ENCODE measurements around the gene ACP5.
A peak's percentile ranks its signal among the peaks of the same experiment; 100 is the strongest.
"Not testable (repeated sequence)": the region's sequence is repeated elsewhere in the genome, so short reads cannot be mapped to it uniquely, and the experiment has no call there.

The ACP5 gene

DNA sequence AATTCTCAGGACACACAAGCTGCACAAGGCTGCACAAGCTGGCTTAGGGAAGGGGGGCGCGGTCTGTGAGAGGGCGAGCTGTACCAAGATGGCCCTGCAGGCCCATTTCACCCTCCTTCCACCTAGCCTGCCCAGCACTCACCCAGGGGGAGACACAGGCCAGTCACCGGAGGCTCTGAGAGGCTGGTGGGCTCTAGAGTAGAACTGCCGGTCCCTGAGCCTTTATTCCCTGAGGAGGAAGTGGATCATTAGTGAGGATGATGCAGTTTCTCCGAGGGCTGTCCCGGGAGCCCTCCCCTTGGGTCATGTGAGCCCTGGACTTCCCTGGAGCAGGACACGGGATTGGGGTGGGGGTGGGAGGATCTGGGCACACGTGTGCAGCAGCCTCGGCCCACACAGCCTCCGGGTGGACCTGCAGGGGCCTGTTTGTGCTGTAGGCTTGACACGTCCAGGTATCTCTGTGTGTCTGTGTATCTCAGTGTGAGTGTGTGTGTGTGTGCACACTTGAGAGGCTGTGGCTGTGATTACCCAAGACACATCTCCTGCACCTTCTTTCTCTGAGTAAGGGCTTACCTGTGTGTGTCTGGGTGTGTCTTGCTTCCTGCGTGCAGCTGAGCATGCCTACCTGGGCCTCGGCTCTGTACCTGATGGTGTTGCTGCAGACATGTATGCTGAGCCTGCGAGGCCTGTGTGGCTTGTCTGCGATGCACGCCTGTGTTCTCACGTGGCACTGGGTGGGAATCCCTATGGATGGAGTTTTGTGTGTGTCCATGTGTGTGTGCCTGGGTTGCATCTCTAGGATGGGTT is at the start of gene ACP5:
TSS of gene ACP5 (minus strand) at position 195 of the 807 bp plus-strand sequence. CDS start 328 bp downstream, outside the sequence.
- Mint-ChIP-seq H3K4me3 (peak within 1 kb of the TSS; percentile 71), H3K27ac (no peak within 1 kb of the TSS), H3K36me3 (peaks cover 7% of the 10 kb centered on the region), H3K9me3 (no peaks in the 10 kb centered on the region), H3K4me1 (peaks cover 22% of the 10 kb centered on the region)
- no peak for DNase-seq (ENCODE audit: low spot score in 2 of 2)
- ATAC-seq: no peak

DNA sequence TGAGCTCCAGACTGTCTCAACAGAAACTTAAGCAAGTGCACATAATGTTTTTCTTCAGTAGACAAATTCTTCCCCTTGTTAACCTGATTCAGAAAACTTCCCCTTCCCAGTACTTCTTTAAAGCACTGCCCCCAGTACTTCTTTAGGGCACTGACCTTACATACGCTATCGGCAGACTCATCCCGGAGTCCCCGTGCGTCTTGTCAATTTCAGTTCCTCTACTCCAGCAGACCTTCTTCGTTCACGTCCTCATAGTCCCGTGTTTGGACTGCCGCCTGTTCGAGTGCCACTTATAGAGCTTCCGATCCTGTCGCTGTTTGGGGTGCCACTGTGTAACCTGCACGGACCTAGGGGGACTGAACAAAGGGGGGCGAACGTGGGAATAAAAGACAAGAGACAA is 48.8 kb upstream of the ACP5 start:
- Mint-ChIP-seq H3K27ac (no peak overlapping the region), H3K9me3 (peaks cover 7% of the 10 kb centered on the region), H3K4me1 (peaks cover 5% of the 10 kb centered on the region), H3K36me3 (peaks cover 2% of the 10 kb centered on the region), H3K4me3 (no peak overlapping the region)
- DNase-seq (ENCODE audit: low spot score in 2 of 2) (no peak), ATAC-seq (no peak)

DNA sequence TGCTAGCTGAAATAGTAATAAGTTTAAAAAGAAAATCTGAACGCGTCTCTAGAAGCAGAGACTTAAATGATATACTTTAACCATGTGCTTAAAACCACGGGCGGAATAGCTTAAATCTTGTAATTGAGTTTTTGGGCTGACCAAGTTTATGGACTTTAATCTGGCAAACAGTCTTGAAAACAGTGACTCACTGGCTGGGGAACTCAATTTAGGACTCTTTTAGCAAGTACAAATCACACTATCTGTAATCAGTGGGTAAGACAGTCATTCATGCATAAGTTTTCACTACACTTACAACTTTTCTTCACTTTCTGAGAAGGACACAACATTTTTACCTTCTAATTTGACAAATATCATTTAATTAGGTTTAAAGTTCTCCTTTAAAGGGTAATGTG is 46.6 kb upstream of the ACP5 start:
- peaks cover 5% of the 10 kb centered on the region for H3K9me3 Mint-ChIP-seq
- no peak overlapping the region for H3K27ac Mint-ChIP-seq
- peak overlapping the region; percentile 50 for H3K4me3 Mint-ChIP-seq
- ATAC-seq (peak; percentile 60), DNase-seq (ENCODE audit: low spot score in 2 of 2) (no peak)
- peaks cover 5% of the 10 kb centered on the region for H3K4me1 Mint-ChIP-seq
- H3K36me3 Mint-ChIP-seq: peaks cover 12% of the 10 kb centered on the region

DNA sequence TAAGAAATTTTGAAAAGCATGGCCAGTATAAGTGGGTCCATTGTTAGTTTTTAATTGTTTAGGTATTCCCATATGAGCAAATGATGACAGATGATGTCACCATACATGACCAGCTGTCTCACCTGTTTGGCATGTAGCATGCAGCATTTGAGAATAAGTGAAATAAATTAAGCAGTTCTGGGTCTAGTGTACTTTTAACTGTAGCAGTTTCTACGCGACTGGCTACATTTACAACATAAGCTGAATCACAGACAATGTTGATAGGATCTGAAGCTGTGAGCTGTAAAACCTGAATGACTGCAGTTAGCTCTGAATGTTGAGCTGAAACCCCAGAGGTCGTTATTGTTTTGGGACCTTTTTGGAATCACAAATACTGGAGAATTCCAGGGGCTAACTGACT is 45.0 kb upstream of the ACP5 start:
- not testable (repeated sequence) for DNase-seq (ENCODE audit: low spot score in 2 of 2); H3K27ac Mint-ChIP-seq; H3K4me1 Mint-ChIP-seq; ATAC-seq; H3K4me3 Mint-ChIP-seq
- peaks cover 23% of the 10 kb centered on the region for H3K36me3 Mint-ChIP-seq
- H3K9me3 Mint-ChIP-seq: peaks cover 10% of the 10 kb centered on the region

DNA sequence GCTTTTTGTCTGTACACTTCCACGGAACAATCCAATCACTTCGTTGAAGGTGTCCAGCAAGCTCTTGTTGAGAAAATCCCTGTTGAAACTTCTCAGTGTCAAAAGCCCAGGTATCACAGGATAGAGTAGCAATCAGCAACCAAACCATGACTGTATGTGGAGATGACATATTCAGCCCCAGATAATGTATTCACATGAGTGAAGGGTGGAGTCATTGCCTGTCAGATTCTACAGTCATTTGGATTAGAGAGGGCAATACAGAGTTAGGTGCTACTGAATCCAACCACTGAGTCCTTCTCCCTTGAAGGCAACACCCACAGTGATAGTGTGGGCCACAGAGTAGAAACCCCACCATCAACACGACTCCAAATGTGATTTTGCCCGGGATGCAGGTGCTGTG is 43.1 kb upstream of the ACP5 start:
- ATAC-seq (no peak), DNase-seq (ENCODE audit: low spot score in 2 of 2) (no peak)
- peaks cover 18% of the 10 kb centered on the region for H3K9me3 Mint-ChIP-seq
- peaks cover 5% of the 10 kb centered on the region for H3K4me1 Mint-ChIP-seq
- no peak overlapping the region for H3K4me3 Mint-ChIP-seq
- peaks cover 42% of the 10 kb centered on the region for H3K36me3 Mint-ChIP-seq
- H3K27ac Mint-ChIP-seq: no peak overlapping the region

DNA sequence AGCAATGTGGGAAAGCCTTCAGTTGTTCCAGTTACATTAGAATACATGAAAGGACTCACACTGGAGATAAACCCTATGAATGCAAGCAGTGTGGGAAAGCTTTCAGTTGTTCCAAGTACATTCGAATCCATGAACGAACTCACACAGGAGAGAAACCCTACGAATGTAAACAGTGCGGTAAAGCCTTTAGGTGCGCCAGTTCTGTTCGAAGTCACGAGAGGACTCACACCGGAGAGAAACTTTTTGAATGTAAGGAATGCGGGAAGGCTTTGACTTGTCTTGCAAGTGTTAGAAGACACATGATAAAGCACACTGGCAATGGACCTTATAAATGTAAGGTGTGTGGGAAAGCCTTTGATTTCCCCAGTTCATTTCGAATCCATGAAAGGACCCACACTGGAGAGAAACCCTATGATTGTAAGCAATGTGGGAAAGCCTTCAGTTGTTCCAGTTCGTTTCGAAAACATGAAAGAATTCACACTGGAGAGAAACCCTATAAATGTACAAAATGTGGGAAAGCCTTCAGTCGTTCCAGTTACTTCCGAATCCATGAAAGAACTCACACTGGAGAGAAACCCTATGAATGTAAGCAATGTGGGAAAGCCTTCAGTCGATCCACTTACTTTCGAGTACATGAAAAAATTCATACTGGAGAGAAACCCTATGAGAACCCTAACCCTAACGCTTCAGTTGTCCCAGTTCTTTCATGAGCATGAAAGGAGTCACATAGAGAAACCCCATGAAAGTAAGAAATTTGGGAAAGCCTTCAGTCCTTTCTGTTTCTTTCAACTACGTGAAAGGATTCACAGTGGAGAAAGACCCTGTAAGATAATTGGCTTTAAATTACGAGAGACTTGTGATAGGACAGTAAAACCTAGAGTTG is 40.0 kb upstream of the ACP5 start:
- no peak for ATAC-seq
- H3K9me3 Mint-ChIP-seq: peaks cover 20% of the 10 kb centered on the region
- no peak for DNase-seq (ENCODE audit: low spot score in 2 of 2)
- no peak overlapping the region for H3K4me3 Mint-ChIP-seq
- no peak overlapping the region for H3K27ac Mint-ChIP-seq
- peaks cover 64% of the 10 kb centered on the region for H3K36me3 Mint-ChIP-seq
- H3K4me1 Mint-ChIP-seq: peaks cover 6% of the 10 kb centered on the region

DNA sequence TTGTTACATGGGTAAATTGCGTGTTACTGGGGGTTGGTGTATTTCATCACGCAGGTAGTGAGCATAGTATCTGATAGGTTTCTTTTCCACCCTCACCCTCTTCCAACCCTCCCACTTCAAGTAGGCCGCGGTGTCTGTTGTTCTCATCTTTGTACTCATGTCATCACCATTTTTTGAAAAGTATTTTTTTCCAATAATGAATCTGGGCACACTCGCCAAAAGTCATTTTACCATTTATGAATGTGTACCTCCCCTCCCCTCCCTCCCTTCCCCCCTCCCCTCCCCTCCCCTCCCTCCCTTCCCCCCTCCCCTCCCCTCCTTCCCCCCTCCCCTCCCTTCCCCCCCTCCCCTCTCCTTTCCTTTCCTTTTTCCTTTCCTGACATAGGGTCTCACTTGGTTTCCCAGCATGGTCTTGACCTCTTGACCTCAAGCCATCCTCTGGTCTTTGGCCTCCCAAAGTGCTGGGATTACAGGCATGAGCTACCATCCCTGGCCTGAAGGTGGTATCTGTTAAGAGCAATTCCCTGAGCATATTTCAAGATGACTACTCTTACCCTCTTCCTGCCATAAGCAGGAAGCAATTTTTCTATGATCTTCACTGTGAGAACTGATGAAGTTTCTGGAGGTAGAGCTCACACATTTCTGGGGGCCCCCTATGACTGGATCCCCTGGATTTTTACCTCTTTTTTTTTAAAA is 35.5 kb upstream of the ACP5 start:
- Mint-ChIP-seq H3K9me3 (peaks cover 12% of the 10 kb centered on the region), H3K36me3 (peaks cover 47% of the 10 kb centered on the region), H3K27ac (no peak overlapping the region), H3K4me3 (no peak overlapping the region), H3K4me1 (peaks cover 6% of the 10 kb centered on the region)
- DNase-seq (ENCODE audit: low spot score in 2 of 2): no peak
- no peak for ATAC-seq

DNA sequence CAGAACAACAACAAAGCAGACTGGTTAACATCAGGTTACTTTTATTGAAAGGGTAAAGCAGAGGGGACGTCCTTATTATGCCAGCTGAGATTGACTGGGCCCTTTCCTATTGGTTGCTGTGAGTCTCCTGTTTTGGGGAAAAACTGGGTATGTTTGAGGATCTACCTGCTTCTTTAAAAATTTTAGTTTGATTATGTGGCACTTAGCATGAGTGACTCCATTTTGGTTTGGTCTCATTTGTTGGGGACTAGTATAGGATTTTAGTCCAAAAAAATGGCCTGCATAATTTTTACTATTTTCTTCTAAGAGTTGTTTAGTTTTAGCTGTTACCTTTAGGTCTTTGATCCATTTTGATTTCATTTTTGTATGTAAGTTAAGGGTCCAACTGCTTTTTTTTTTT is 34.3 kb upstream of the ACP5 start:
- Mint-ChIP-seq H3K27ac (no peak overlapping the region), H3K4me1 (peaks cover 6% of the 10 kb centered on the region), H3K4me3 (no peak overlapping the region), H3K9me3 (peaks cover 10% of the 10 kb centered on the region), H3K36me3 (peaks cover 34% of the 10 kb centered on the region)
- ATAC-seq: no peak
- DNase-seq (ENCODE audit: low spot score in 2 of 2): no peak

DNA sequence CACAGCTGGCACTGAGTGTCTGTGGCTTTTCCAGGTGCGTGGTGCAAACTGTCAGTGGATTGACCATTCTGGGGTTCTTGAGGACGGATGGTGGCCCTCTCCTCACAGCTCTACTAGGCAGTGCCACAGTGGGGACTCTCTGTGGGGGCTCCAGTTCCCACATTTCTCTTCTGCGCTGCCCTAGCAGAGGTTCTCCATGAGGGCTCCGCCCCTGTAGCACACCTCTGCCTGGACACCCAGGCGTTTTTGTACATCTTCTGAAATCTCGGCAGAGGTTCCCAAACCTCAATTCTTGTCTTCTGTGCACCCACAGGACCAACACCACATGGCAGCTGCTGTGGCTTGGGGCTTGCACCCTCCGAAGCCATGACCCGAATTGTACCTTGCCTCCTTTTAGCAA is 29.0 kb upstream of the ACP5 start:
- Mint-ChIP-seq H3K9me3 (peaks cover 12% of the 10 kb centered on the region), H3K4me3 (no peak overlapping the region), H3K27ac (no peak overlapping the region), H3K36me3 (peaks cover 25% of the 10 kb centered on the region), H3K4me1 (no peaks in the 10 kb centered on the region)
- ATAC-seq (no peak), DNase-seq (ENCODE audit: low spot score in 2 of 2) (no peak)

DNA sequence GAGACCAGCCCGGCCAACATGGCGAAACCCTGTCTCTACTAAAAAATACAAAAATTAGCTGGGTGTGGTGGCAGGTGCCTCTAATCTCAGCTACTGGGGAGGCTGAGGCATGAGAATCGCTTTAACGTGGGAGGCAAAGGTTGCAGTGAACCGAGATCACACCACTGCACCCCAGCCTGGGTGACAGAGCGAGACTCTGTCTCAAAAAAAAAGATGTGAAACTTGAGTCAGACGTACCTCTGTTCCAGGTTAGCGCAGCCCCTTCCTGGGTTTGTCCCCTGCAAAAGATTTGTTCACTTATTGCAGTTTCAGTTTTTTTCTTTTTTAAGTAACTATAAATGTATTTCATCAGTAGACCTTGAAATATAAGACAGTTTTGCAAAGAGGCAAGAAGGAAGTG is 22.3 kb upstream of the ACP5 start:
- H3K36me3 Mint-ChIP-seq: peaks cover 26% of the 10 kb centered on the region
- peaks cover 13% of the 10 kb centered on the region for H3K4me1 Mint-ChIP-seq
- H3K4me3 Mint-ChIP-seq; DNase-seq (ENCODE audit: low spot score in 2 of 2); H3K27ac Mint-ChIP-seq; ATAC-seq; H3K9me3 Mint-ChIP-seq: not testable (repeated sequence)

DNA sequence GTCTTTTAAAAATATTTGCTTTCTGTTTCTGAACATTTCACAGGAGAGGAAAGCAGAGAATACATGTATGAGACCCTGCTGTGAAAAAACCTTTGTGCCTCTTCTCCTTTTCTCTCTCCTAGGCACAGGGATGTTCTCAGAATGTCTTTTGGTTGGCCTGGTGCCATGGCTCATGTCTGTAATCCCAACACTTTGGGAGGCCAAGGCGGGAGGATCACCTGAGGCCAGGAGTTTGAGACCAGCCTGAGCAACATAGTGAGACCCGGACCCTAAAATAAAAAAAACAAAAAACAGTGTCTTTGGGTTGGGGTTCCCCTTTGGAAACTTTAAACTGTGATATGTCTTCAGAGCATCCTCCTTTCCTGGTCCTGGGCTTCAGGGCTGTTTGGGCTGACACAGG is 21.3 kb upstream of the ACP5 start:
- no peak for ATAC-seq
- no peak for DNase-seq (ENCODE audit: low spot score in 2 of 2)
- H3K9me3 Mint-ChIP-seq: no peaks in the 10 kb centered on the region
- peaks cover 13% of the 10 kb centered on the region for H3K4me1 Mint-ChIP-seq
- H3K27ac Mint-ChIP-seq: peak overlapping the region; percentile 5
- peak overlapping the region; percentile 82 for H3K4me3 Mint-ChIP-seq
- H3K36me3 Mint-ChIP-seq: peaks cover 16% of the 10 kb centered on the region

DNA sequence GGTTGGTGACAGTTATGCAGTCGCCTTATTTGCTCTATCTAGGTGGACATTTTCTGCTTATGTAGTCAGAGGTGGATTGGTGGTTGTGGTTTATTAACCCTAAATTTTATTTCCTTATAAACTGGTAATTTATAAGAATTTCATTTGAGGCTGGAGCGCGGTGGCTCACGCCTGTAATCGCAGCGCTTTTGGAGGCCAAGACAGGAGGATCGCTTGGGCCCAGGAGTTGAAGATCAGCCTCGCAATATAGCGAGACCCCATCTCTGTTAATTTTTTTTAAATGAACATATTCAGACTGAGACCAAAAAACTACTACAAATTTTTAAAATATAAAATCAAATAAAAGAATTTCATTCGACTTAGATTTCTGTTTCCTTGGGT is 20.6 kb upstream of the ACP5 start:
- no peak for ATAC-seq
- H3K27ac Mint-ChIP-seq: peak overlapping the region; percentile 92
- peaks cover 15% of the 10 kb centered on the region for H3K36me3 Mint-ChIP-seq
- H3K9me3 Mint-ChIP-seq: no peaks in the 10 kb centered on the region
- H3K4me1 Mint-ChIP-seq: peaks cover 13% of the 10 kb centered on the region
- DNase-seq (ENCODE audit: low spot score in 2 of 2): no peak
- peak overlapping the region; percentile 82 for H3K4me3 Mint-ChIP-seq

DNA sequence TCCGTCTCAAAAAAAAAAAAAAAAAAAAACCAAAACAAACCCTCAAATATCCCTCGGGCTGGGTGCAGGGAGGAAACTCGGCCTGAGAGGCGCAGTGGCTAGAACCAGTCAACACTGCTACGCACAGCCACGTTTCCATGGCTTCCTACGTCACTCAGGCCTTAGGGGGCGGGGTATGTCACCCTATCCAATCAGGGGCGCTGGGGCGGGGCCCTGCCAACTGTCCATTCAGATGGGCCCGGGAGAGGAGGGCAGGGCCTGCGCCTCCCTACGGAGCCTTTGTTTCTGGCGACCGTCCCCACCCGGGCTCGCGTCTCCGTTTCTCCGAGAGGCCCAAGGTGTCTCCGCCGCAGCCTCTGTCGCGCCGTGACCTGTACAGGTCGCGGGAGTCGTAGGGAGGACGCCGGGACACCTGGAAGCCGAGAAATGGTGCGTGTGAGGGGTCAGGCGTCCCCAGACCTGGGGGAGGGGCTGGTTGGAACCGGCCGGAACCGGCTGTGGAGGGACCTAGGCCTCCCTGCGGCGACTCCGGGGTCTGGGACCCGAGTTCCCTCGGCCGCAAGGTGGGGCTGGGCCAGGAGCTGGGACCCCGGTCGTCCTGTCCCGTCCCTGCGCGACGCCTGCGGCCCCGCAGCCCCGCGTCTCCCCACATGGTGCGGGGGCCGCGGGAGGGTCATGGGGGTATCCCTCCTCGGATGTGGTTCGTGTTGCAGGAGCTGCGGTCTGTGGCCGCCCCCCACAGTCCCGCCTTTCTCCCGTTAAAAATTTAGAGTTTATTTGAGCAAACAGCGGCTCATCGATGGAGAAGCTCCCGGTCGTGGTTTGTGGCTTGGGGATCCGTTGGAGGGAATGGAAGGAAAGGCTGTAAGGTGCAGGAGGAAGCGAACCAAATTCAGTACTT is 20.0 kb upstream of the ACP5 start, which contains the start of gene ZNF627:
TSS of gene ZNF627 (plus strand) at position 282 of the 901 bp plus-strand sequence. CDS start at position 427, 145 bp downstream.
- Mint-ChIP-seq H3K4me1 (peaks cover 13% of the 10 kb centered on the region), H3K36me3 (peaks cover 15% of the 10 kb centered on the region), H3K27ac (peak within 1 kb of the TSS; percentile 92), H3K9me3 (no peaks in the 10 kb centered on the region), H3K4me3 (peak within 1 kb of the TSS; percentile 82)
- ATAC-seq (peak; percentile 100), DNase-seq (ENCODE audit: low spot score in 2 of 2) (peak; percentile 88 to 97)

DNA sequence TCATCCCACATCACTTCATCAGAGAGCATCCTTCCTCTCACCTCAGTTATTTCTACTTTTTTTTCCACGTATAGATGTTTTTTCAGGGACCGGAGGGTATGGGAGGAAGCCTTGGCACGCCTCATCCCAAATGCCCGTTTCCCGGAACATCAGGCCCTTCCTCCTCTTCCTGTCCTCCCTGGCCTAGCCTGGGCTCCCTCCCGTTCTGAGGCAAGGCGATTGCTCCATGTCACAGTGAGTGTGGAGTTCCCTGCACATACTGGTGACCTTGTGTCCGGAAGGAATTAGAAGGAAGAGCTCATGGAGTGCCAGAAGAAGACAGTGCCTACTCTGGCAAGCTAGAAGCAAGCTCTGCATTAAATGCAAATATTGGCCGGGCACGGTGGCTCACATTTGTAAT is 18.7 kb upstream of the ACP5 start:
- H3K4me1 Mint-ChIP-seq: peaks cover 13% of the 10 kb centered on the region
- H3K4me3 Mint-ChIP-seq: peak overlapping the region; percentile 82
- H3K9me3 Mint-ChIP-seq: no peaks in the 10 kb centered on the region
- DNase-seq (ENCODE audit: low spot score in 2 of 2) (no peak), ATAC-seq (no peak)
- H3K36me3 Mint-ChIP-seq: peaks cover 7% of the 10 kb centered on the region
- H3K27ac Mint-ChIP-seq: peak overlapping the region; percentile 92
